GM11168 (cell line): ENCODE measurements around the gene MSX2.

Source experiments
- in situ Hi-C: fragments of 300-500 bp; cut with MboI; formaldehyde crosslinking; loops from one replicate; pipeline ENCODE4 v1.12.0; 2022; ENCODE audit warnings: low sequenced_read_pairs; ENCODE audit not compliant: unreplicated experiment

MSX2 gene

DNA sequence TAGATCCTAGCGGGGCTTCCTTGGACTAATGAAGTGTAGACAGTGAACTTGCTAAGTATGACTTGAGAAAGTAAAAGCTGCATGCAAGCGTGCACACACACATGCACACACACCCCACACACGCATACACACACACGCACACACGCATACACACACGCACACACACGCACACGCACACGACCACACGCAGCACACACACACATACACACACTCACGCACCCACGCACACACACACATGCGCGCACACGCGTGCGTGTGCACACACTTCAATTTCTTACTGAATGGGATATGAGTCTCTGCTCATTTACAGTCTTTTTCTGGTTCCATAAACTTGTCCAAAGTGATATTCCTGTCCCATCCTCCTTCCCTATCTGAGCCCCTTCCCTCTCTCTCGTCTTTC lies 41.2 kb downstream of the MSX2 start:
- in situ Hi-C loops, result no loop called here

DNA sequence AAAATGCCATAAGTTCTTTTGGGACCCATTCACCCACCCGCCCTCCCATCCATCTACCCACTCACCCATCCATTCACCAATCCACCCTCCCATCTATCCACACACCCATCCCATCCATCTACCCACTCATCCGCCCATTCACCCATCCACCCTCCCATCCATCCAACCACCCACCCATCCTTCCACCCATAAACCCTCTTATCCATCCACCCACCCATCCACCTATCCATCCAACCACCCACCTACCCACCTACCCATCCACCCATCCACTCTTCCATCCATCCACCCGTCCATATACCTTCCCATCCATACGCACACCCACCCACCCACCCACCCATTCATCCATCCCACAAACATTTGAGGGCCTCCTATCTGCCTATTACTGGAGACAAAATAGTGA lies 43.3 kb downstream of the MSX2 start:
- in situ Hi-C loops, result no loop called here

GRCh38 chr5:174769005-174769404 lies 44.6 kb downstream of the MSX2 start:
- in situ Hi-C loops, result no loop called here

- in situ Hi-C loops, result no loop called here
These were observed 49.0 kb downstream of the MSX2 start for GRCh38 chr5:174773371-174773770.

DNA sequence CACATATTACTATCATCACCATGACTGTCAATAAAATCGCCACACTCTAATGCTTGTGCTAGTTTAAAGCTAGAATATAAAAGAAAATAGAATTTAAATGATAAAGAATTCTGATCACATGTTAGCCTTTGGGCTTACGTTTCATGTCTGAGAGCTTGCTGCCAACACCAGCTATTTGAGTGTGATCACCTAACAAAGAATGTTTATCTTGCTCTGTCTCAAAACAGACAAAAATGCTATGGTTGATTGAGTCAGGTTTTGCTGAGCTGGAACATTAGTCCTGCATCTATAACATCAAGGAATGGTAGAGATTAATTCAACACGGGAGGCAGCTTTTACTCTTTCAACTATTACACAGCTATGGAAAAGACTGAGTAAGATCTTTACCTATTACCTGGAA lies 50.7 kb downstream of the MSX2 start:
- in situ Hi-C loops, result no loop called here

GRCh38 chr5:174777111-174777510 lies 52.7 kb downstream of the MSX2 start:
- in situ Hi-C loops, result no loop called here

DNA sequence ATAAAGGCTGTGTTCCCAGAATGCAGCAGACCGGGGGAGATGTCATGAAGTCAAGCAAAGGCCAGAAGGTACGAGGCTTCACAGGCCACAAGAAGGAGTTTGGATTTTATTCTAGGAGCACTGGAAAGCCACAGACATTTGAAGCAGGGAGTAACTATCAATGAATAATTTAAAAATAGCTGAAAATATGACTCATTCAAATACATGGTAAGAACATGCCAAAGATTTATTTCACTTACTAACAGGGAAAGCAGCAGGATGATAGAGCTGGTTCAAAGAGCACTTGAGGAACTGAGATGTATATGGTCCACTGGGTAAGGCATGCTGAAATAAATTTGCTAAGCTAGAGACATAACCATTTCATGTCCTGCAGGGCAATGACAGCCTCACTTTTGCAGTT lies 53.2 kb downstream of the MSX2 start:
- in situ Hi-C loops, result no loop called here
